HepG2 (cell line): ENCODE measurements around the gene TRAP1. TPM values are rescaled to one million over a fixed set of nuclear protein-coding genes. Genes with fewer than 3 reads are reported as not detected.

ENCODE experiments used
- AGO2 ChIP-seq: fragments of 200-400 bp; formaldehyde crosslinking; optimal IDR thresholded peaks from 2 replicates; pipeline ENCODE3; 2017; ENCODE audit warnings: mild to moderate bottlenecking, low read depth, low read length, moderate library complexity
- DR1 ChIP-seq: sonication (generic); formaldehyde crosslinking; IDR thresholded peaks from 2 replicates; pipeline ENCODE4 v1.8.0; 2021; ENCODE audit warnings: mild to moderate bottlenecking, missing genetic modification reagents, inconsistent platforms
- HNRNPLL ChIP-seq: fragments of 200-400 bp; formaldehyde crosslinking; IDR thresholded peaks from 2 replicates; pipeline ENCODE4 v1.6.1; 2017; ENCODE audit warnings: mild to moderate bottlenecking, low read depth, low read length; ENCODE audit not compliant: poor library complexity, severe bottlenecking
- HOXA5 ChIP-seq: sonication (generic); formaldehyde crosslinking; IDR thresholded peaks from 2 replicates; pipeline ENCODE4 v1.4.0; 2020; ENCODE audit warnings: missing genetic modification reagents
- IKZF1 ChIP-seq: fragments of 450-650 bp; IDR thresholded peaks from 2 replicates; pipeline ENCODE4 v1.7.1; 2016
- MXD4 ChIP-seq: IDR thresholded peaks from 2 replicates; pipeline ENCODE4 v1.6.1; 2016; ENCODE audit warnings: mild to moderate bottlenecking, missing biosample characterization, missing genetic modification reagents
- MXI1 ChIP-seq: IDR thresholded peaks from 3 replicates; pipeline ENCODE4 v1.6.1; 2012; ENCODE audit warnings: low read depth, low read length, inconsistent platforms, borderline replicate concordance
- PHF5A ChIP-seq: IDR thresholded peaks from one replicate; pipeline ENCODE4 v1.6.1; 2018; ENCODE audit warnings: low read depth, missing genetic modification reagents; ENCODE audit not compliant: unreplicated experiment
- SOX5 ChIP-seq: IDR thresholded peaks from 2 replicates; pipeline ENCODE4 v1.6.1; 2016; ENCODE audit warnings: borderline replicate concordance
- TGIF2 ChIP-seq: IDR thresholded peaks from 2 replicates; pipeline ENCODE4 v1.6.1; 2016; ENCODE audit warnings: control low read depth, missing compliant biosample characterization
- ZFAT ChIP-seq: sonication (generic); formaldehyde crosslinking; conservative IDR thresholded peaks from 2 replicates; pipeline ENCODE4 v1.8.1; 2023; ENCODE audit warnings: missing genetic modification reagents, inconsistent platforms
- ZNF441 ChIP-seq: sonication (generic); formaldehyde crosslinking; IDR thresholded peaks from 2 replicates; pipeline ENCODE4 v1.7.0; 2021; ENCODE audit warnings: missing genetic modification reagents, borderline replicate concordance
- ZNF605 ChIP-seq: sonication (generic); formaldehyde crosslinking; IDR thresholded peaks from 2 replicates; pipeline ENCODE4 v1.8.0; 2022; ENCODE audit warnings: mild to moderate bottlenecking, missing genetic modification reagents
- polyA plus RNA-seq, 8 experiments: library from polyadenylated mRNA; depleted of rRNA in 3 of 8; stranded (reverse) in 7 of 8; unstranded in 1 of 8; fragments of >200 nt; fragmentation: Illumina TruSeq in 4 of 8; extraction: Trizol in 4 of 8; gene quantifications; 2 replicates each; pipeline versions ENCODE4 v1.2.1 to v1.2.3, GENCODE V29; 2011 to 2016; ENCODE audit warnings: low read depth in 4 of 8, missing spikeins in 1 of 8, mixed read lengths in 1 of 8; ENCODE audit not compliant: insufficient read depth in 1 of 8
- total RNA-seq, 5 experiments: library from RNA; depleted of rRNA; stranded (reverse); fragments of >200 nt; fragmentation: Illumina TruSeq; extraction: Trizol; gene quantifications; 2 replicates each; pipeline ENCODE4 v1.2.3, GENCODE V29; 2016; ENCODE audit warnings: low read depth in 1 of 5
- TF ChIP-seq, protein P1 (sequence below): IDR thresholded peaks from 2 replicates; pipeline ENCODE4 v1.6.1; 2016; ENCODE audit warnings: missing compliant biosample characterization, missing genetic modification reagents, borderline replicate concordance
- TF ChIP-seq, protein P2 (sequence below): sonication (generic); formaldehyde crosslinking; IDR thresholded peaks from 2 replicates; pipeline ENCODE4 v1.4.0; 2020; ENCODE audit warnings: missing genetic modification reagents
- TF ChIP-seq, protein P3 (sequence below): IDR thresholded peaks from 2 replicates; pipeline ENCODE4 v1.6.1; 2012; ENCODE audit warnings: inconsistent platforms
- TF ChIP-seq, protein P4 (sequence below): sonication (generic); formaldehyde crosslinking; IDR thresholded peaks from 2 replicates; pipeline ENCODE4 v1.4.0; 2020; ENCODE audit warnings: missing genetic modification reagents
- TF ChIP-seq, protein P5 (sequence below): sonication (generic); formaldehyde crosslinking; IDR thresholded peaks from 2 replicates; pipeline ENCODE4 v1.4.0; 2020; ENCODE audit warnings: missing genetic modification reagents

TRAP1 gene
- total and polyA plus RNA-seq, 2 of the 13 experiments (the other 11 are each of a cell fraction or from before 2014, with no cell fraction given): 127 to 240 TPM

DNA sequence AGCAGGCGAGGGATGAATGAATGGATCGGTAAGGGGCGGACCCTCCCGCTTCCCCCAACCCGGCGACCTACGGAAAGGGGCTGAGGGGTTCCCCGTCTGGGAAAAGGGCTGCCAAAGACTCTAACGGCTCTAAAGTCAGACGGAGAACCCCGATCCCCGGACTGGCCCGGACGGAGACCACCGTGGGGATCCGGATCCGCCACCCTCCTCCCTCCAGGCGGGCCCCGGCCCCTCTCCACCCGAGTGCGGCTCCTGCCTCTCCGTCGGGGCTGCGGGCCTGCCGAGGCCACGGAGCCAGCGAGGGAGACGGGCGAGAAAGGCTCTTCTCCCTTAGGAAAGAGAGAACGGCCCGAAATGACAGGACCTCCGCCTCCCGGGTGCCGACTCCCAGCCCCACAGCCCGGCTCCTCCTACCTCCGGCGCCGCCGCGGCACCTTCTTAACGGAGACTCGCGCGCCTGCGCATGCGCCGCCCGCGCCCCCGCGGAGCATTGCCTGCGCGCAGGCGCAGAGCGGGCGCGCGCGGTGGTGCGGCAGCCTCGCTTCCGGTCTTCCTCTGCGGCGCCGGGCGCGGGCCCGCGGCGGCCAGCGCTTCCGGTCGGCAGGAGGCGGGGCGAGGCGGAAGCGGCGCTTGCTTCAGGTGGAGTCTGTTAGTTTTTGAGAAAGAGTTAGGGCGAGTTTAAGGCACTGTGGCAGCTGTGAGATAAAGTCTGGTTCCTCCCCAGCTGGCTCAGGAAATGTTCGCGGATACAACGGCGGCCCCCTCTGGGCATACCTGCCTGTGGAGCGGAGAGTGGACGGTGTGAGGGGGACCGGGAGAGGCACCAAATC is 106.0 kb downstream of the TRAP1 start, which contains the start of gene SLX4 (continued):
- TF ChIP-seq, protein P1, sequence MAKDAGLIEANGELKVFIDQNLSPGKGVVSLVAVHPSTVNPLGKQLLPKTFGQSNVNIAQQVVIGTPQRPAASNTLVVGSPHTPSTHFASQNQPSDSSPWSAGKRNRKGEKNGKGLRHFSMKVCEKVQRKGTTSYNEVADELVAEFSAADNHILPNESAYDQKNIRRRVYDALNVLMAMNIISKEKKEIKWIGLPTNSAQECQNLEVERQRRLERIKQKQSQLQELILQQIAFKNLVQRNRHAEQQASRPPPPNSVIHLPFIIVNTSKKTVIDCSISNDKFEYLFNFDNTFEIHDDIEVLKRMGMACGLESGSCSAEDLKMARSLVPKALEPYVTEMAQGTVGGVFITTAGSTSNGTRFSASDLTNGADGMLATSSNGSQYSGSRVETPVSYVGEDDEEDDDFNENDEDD: peak; percentile 73; the same call in 1 of the 2 replicates
- peak; percentile 28; the same call in 1 of the 2 replicates for TF ChIP-seq ZNF441 (CRISPR knock-in tag)
- TF ChIP-seq AGO2: peak; percentile 62
- peak; percentile 52; the same call in 1 of the 2 replicates for TF ChIP-seq TGIF2 (CRISPR knock-in tag)
- no peak for TF ChIP-seq PHF5A (CRISPR knock-in tag)
- peak; percentile 59 for TF ChIP-seq HNRNPLL
- 0 out of 2 replicates have a peak, but pooled peaks have one; percentile 7 for TF ChIP-seq SOX5 (CRISPR knock-in tag)
- 0 out of 2 replicates have a peak, but pooled peaks have one; percentile 33 for TF ChIP-seq MXD4 (CRISPR knock-in tag)
- TF ChIP-seq ZNF605: peak; percentile 28; the same call in 1 of the 2 replicates
- TF ChIP-seq, protein P2, sequence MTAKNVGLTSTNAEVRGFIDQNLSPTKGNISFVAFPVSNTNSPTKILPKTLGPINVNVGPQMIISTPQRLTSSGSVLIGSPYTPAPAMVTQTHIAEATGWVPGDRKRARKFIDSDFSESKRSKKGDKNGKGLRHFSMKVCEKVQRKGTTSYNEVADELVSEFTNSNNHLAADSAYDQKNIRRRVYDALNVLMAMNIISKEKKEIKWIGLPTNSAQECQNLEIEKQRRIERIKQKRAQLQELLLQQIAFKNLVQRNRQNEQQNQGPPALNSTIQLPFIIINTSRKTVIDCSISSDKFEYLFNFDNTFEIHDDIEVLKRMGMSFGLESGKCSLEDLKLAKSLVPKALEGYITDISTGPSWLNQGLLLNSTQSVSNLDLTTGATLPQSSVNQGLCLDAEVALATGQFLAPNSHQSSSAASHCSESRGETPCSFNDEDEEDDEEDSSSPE (CRISPR knock-in tag): peak; percentile 53
- TF ChIP-seq, protein P3, sequence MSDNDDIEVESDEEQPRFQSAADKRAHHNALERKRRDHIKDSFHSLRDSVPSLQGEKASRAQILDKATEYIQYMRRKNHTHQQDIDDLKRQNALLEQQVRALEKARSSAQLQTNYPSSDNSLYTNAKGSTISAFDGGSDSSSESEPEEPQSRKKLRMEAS: peak; percentile 63
- TF ChIP-seq, protein P4, sequence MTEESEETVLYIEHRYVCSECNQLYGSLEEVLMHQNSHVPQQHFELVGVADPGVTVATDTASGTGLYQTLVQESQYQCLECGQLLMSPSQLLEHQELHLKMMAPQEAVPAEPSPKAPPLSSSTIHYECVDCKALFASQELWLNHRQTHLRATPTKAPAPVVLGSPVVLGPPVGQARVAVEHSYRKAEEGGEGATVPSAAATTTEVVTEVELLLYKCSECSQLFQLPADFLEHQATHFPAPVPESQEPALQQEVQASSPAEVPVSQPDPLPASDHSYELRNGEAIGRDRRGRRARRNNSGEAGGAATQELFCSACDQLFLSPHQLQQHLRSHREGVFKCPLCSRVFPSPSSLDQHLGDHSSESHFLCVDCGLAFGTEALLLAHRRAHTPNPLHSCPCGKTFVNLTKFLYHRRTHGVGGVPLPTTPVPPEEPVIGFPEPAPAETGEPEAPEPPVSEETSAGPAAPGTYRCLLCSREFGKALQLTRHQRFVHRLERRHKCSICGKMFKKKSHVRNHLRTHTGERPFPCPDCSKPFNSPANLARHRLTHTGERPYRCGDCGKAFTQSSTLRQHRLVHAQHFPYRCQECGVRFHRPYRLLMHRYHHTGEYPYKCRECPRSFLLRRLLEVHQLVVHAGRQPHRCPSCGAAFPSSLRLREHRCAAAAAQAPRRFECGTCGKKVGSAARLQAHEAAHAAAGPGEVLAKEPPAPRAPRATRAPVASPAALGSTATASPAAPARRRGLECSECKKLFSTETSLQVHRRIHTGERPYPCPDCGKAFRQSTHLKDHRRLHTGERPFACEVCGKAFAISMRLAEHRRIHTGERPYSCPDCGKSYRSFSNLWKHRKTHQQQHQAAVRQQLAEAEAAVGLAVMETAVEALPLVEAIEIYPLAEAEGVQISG (CRISPR knock-in tag): peak; percentile 62
- TF ChIP-seq ZFAT (CRISPR knock-in tag): no peak
- TF ChIP-seq DR1 (CRISPR knock-in tag): 0 out of 2 replicates have a peak, but pooled peaks have one; percentile 20
- TF ChIP-seq, protein P5, sequence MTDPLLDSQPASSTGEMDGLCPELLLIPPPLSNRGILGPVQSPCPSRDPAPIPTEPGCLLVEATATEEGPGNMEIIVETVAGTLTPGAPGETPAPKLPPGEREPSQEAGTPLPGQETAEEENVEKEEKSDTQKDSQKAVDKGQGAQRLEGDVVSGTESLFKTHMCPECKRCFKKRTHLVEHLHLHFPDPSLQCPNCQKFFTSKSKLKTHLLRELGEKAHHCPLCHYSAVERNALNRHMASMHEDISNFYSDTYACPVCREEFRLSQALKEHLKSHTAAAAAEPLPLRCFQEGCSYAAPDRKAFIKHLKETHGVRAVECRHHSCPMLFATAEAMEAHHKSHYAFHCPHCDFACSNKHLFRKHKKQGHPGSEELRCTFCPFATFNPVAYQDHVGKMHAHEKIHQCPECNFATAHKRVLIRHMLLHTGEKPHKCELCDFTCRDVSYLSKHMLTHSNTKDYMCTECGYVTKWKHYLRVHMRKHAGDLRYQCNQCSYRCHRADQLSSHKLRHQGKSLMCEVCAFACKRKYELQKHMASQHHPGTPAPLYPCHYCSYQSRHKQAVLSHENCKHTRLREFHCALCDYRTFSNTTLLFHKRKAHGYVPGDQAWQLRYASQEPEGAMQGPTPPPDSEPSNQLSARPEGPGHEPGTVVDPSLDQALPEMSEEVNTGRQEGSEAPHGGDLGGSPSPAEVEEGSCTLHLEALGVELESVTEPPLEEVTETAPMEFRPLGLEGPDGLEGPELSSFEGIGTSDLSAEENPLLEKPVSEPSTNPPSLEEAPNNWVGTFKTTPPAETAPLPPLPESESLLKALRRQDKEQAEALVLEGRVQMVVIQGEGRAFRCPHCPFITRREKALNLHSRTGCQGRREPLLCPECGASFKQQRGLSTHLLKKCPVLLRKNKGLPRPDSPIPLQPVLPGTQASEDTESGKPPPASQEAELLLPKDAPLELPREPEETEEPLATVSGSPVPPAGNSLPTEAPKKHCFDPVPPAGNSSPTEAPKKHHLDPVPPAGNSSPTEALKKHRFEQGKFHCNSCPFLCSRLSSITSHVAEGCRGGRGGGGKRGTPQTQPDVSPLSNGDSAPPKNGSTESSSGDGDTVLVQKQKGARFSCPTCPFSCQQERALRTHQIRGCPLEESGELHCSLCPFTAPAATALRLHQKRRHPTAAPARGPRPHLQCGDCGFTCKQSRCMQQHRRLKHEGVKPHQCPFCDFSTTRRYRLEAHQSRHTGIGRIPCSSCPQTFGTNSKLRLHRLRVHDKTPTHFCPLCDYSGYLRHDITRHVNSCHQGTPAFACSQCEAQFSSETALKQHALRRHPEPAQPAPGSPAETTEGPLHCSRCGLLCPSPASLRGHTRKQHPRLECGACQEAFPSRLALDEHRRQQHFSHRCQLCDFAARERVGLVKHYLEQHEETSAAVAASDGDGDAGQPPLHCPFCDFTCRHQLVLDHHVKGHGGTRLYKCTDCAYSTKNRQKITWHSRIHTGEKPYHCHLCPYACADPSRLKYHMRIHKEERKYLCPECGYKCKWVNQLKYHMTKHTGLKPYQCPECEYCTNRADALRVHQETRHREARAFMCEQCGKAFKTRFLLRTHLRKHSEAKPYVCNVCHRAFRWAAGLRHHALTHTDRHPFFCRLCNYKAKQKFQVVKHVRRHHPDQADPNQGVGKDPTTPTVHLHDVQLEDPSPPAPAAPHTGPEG (CRISPR knock-in tag): peak; percentile 13; the same call in 1 of the 2 replicates
- TF ChIP-seq MXI1: peak; percentile 61; the same call in 1 of the 3 replicates
- TF ChIP-seq HOXA5 (CRISPR knock-in tag): peak; percentile 26; the same call in 1 of the 2 replicates
- TF ChIP-seq IKZF1: no peak
